Measurements from ENCODE around the gene MRE11. TPM values are rescaled to one million over a fixed set of nuclear protein-coding genes. Genes with fewer than 3 reads are reported as not detected.

The MRE11 gene
- total RNA-seq, 2 experiments from 2014 or later: 42.6 to 62.1 TPM

DNA sequence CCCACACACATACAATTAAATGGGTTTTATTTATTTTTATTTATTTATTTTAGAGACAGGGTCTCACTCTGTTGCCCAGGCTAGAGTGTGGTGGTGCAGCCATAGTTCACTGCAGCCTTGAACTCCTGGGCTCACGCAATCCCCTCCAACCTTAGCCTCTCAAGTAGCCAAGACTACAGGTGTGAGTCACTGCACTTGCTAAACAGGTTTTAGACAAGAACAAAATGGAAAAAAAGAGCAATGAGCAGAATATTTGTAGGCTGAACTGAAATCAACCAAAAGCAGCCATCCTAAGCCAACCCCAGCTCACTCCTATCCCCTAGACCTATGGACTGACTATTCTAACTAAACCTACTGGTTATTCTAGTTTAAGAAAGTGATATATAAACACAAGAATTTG, 37.8 kb downstream of the MRE11 start:
- H3K4me3 ChIP-seq (ENCODE audit: low read depth, low read length, poor library complexity, severe bottlenecking): no peak overlapping the region
- intact Hi-C loops (cut with micrococcal nuclease; ENCODE audit: unreplicated experiment): no loop called here
- no peaks in the 10 kb centered on the region for H3K79me2 ChIP-seq (ENCODE audit: insufficient read depth, low read depth, low read length)
- H3K4me1 ChIP-seq (ENCODE audit: insufficient read depth, low read length, poor library complexity, severe bottlenecking): no peaks in the 10 kb centered on the region
- POLR2A ChIA-PET: interaction anchor here (2.8 kb wide), 1 partner anchor 13 kb away, joined by 15 read pairs; no protein-coding TSS in a partner anchor
- TF ChIP-seq EZH2phosphoT487 (IDR thresholded peaks at IDR 0.05; ENCODE audit: borderline replicate concordance, low read depth, low read length) (no peak), CTCF (conservative IDR thresholded peaks at IDR 0.05; ENCODE audit: low read length) (no peak)
- no peak for DNase-seq (ENCODE audit: low spot score)
- H3K4me2 ChIP-seq (ENCODE audit: low read length): no peak overlapping the region
- H3K36me3 ChIP-seq (ENCODE audit: insufficient read depth, low read length): peaks cover 90% of the 10 kb centered on the region
- no peak overlapping the region for H2AFZ ChIP-seq (ENCODE audit: low read length)
- BruUV-seq (replicated peaks): no TSS peak
- H3K27ac ChIP-seq (ENCODE audit: low read depth, low read length, poor library complexity, severe bottlenecking): no peak overlapping the region
- peaks cover 7% of the 10 kb centered on the region; the same call in 1 of the 2 replicates for H3K9me3 ChIP-seq (ENCODE audit: low read length)
- CTCF ChIA-PET (ENCODE audit: unreplicated experiment): no interaction called here
- no peaks in the 10 kb centered on the region for H3K9me2 ChIP-seq (ENCODE audit: insufficient read depth, low read length)
- no peaks in the 10 kb centered on the region for H4K20me1 ChIP-seq (ENCODE audit: insufficient read depth, low read length)

- TF ChIP-seq EZH2phosphoT487 (IDR thresholded peaks at IDR 0.05; ENCODE audit: borderline replicate concordance, low read depth, low read length) (no peak), CTCF (conservative IDR thresholded peaks at IDR 0.05; ENCODE audit: low read length) (no peak)
- H3K4me3 ChIP-seq (ENCODE audit: low read depth, low read length, poor library complexity, severe bottlenecking): no peak overlapping the region
- no TSS peak for BruUV-seq (replicated peaks)
- H3K4me2 ChIP-seq (ENCODE audit: low read length): no peak overlapping the region
- ChIA-PET CTCF (ENCODE audit: unreplicated experiment) (no interaction called here), POLR2A (interaction anchor here (0.5 to 2.8 kb wide), 8 partner anchors 12 to 659 kb away, joined by 3 to 15 read pairs (median 4); no protein-coding TSS in a partner anchor)
- no peaks in the 10 kb centered on the region for H3K9me2 ChIP-seq (ENCODE audit: insufficient read depth, low read length)
- H3K79me2 ChIP-seq (ENCODE audit: insufficient read depth, low read depth, low read length): no peaks in the 10 kb centered on the region
- no peak for DNase-seq (ENCODE audit: low spot score)
- H3K9me3 ChIP-seq (ENCODE audit: low read length): peaks cover 7% of the 10 kb centered on the region; the same call in 1 of the 2 replicates
- no peak overlapping the region for H2AFZ ChIP-seq (ENCODE audit: low read length)
- H4K20me1 ChIP-seq (ENCODE audit: insufficient read depth, low read length): no peaks in the 10 kb centered on the region
- peaks cover 82% of the 10 kb centered on the region for H3K36me3 ChIP-seq (ENCODE audit: insufficient read depth, low read length)
- intact Hi-C loops (cut with micrococcal nuclease; ENCODE audit: unreplicated experiment): no loop called here
- H3K27ac ChIP-seq (ENCODE audit: low read depth, low read length, poor library complexity, severe bottlenecking): no peak overlapping the region
- H3K4me1 ChIP-seq (ENCODE audit: insufficient read depth, low read length, poor library complexity, severe bottlenecking): no peaks in the 10 kb centered on the region
These were observed 39.3 kb downstream of the MRE11 start for GRCh38 chr11:94454301-94454700.

GRCh38 chr11:94452988-94453387, 40.7 kb downstream of the MRE11 start:
- ChIA-PET CTCF (ENCODE audit: unreplicated experiment) (no interaction called here), POLR2A (no interaction called here)
- intact Hi-C loops (cut with micrococcal nuclease; ENCODE audit: unreplicated experiment): no loop called here

More at GRCh38 chr11:94452988-94453387, 40.7 kb downstream of the MRE11 start:
- no peak overlapping the region for H3K4me2 ChIP-seq (ENCODE audit: low read length)
- TF ChIP-seq EZH2phosphoT487 (IDR thresholded peaks at IDR 0.05; ENCODE audit: borderline replicate concordance, low read depth, low read length): no peak
- no peak for TF ChIP-seq CTCF (conservative IDR thresholded peaks at IDR 0.05; ENCODE audit: low read length)
- peaks cover 7% of the 10 kb centered on the region; the same call in 1 of the 2 replicates for H3K9me3 ChIP-seq (ENCODE audit: low read length)
- H4K20me1 ChIP-seq (ENCODE audit: insufficient read depth, low read length): no peaks in the 10 kb centered on the region
- H3K36me3 ChIP-seq (ENCODE audit: insufficient read depth, low read length): peaks cover 76% of the 10 kb centered on the region
- H3K79me2 ChIP-seq (ENCODE audit: insufficient read depth, low read depth, low read length): no peaks in the 10 kb centered on the region
- H3K4me3 ChIP-seq (ENCODE audit: low read depth, low read length, poor library complexity, severe bottlenecking): no peak overlapping the region
- H3K4me1 ChIP-seq (ENCODE audit: insufficient read depth, low read length, poor library complexity, severe bottlenecking): no peaks in the 10 kb centered on the region
- H2AFZ ChIP-seq (ENCODE audit: low read length): no peak overlapping the region
- TSS peak; percentile 6 for BruUV-seq (replicated peaks)
- no peak overlapping the region for H3K27ac ChIP-seq (ENCODE audit: low read depth, low read length, poor library complexity, severe bottlenecking)
- H3K9me2 ChIP-seq (ENCODE audit: insufficient read depth, low read length): no peaks in the 10 kb centered on the region
- DNase-seq (ENCODE audit: low spot score): no peak

All from OCI-LY7 (cell line).